OCI-LY7 (cell line): Measurements from ENCODE around the gene GPX3. TPM values are rescaled to one million over a fixed set of nuclear protein-coding genes. Genes with fewer than 3 reads are reported as not detected.

Experiments
- BruUV-seq: library from RNA; stranded (reverse); fragments of 400-500 nt; replicated peaks from 2 replicates; lab custom pipeline; 2021; lab: Mats Ljungman, UMichigan
- CTCF ChIA-PET: fragments of 300-600 bp; sonication (Branson Sonifier 250); formaldehyde crosslinking; loops from one replicate; lab custom pipeline; 2022; ENCODE audit warnings: antibody characterized with exemption; ENCODE audit not compliant: unreplicated experiment; lab: Charles Lee
- POLR2A ChIA-PET: fragments of 300-600 bp; sonication (Branson Sonifier 250); formaldehyde crosslinking; loops from one replicate; lab custom pipeline; 2022; ENCODE audit warnings: antibody characterized with exemption; lab: Charles Lee
- DNase-seq: peaks from one replicate; pipeline ENCODE4 v3.0.0-alpha.2; 2015; ENCODE audit warnings: low spot score
- H2AFZ ChIP-seq: fragments of 200-600 bp; sonication (generic), shearing (Covaris generic); 2 replicates; pipeline ENCODE4 v1.6.1; 2014; ENCODE audit warnings: mild to moderate bottlenecking, antibody characterized with exemption, low read length, moderate library complexity
- H3K27ac ChIP-seq: fragments of 200-600 bp; sonication (generic); 2 replicates; pipeline ENCODE4 v1.5.1; 2014; ENCODE audit warnings: mixed run types, low read depth, mild to moderate bottlenecking, moderate library complexity, low read length, inconsistent platforms; ENCODE audit not compliant: poor library complexity, severe bottlenecking
- H3K36me3 ChIP-seq: fragments of 200-600 bp; sonication (generic); 2 replicates; pipeline ENCODE4 v1.6.1; 2014; ENCODE audit warnings: mild to moderate bottlenecking, antibody characterized with exemption, low read length, moderate library complexity, mixed read lengths; ENCODE audit not compliant: insufficient read depth
- H3K4me1 ChIP-seq: fragments of 200-600 bp; sonication (generic); 2 replicates; pipeline ENCODE4 v1.5.1; 2014; ENCODE audit warnings: mild to moderate bottlenecking, low read length; ENCODE audit not compliant: insufficient read depth, poor library complexity, severe bottlenecking
- H3K4me2 ChIP-seq: fragments of 200-600 bp; sonication (generic); 2 replicates; pipeline ENCODE4 v1.6.1; 2014; ENCODE audit warnings: mild to moderate bottlenecking, low read length
- H3K4me3 ChIP-seq: fragments of 200-600 bp; sonication (generic); 2 replicates; pipeline ENCODE4 v1.5.1; 2014; ENCODE audit warnings: mild to moderate bottlenecking, low read depth, low read length; ENCODE audit not compliant: poor library complexity, severe bottlenecking
- H3K79me2 ChIP-seq: fragments of 200-600 bp; sonication (generic); 2 replicates; pipeline ENCODE4 v1.6.1; 2016; ENCODE audit warnings: low read depth, mild to moderate bottlenecking, low read length, moderate library complexity, mixed read lengths; ENCODE audit not compliant: insufficient read depth
- H3K9me2 ChIP-seq: fragments of 200-600 bp; sonication (generic); 2 replicates; pipeline ENCODE4 v1.6.1; 2016; ENCODE audit warnings: mild to moderate bottlenecking, low read length, mixed read lengths; ENCODE audit not compliant: insufficient read depth
- H3K9me3 ChIP-seq: fragments of 200-600 bp; sonication (generic); 2 replicates; pipeline ENCODE4 v1.6.1; 2014; ENCODE audit warnings: mild to moderate bottlenecking, mixed run types, low read length, mixed read lengths
- H4K20me1 ChIP-seq: fragments of 200-600 bp; sonication (generic); 2 replicates; pipeline ENCODE4 v1.6.1; 2014; ENCODE audit warnings: mild to moderate bottlenecking, antibody characterized with exemption, low read length, moderate library complexity, mixed read lengths; ENCODE audit not compliant: insufficient read depth
- CTCF ChIP-seq: fragments of 200-600 bp; sonication (generic); conservative IDR thresholded peaks from 2 replicates; pipeline ENCODE4 v1.5.1; 2014; ENCODE audit warnings: mild to moderate bottlenecking, antibody characterized with exemption, low read length, moderate library complexity, mixed read lengths
- EZH2phosphoT487 ChIP-seq: fragments of 200-600 bp; sonication (generic); IDR thresholded peaks from 2 replicates; pipeline ENCODE4 v1.6.1; 2018; ENCODE audit warnings: low read depth, borderline replicate concordance, mild to moderate bottlenecking, mixed run types, antibody characterized with exemption, low read length, moderate library complexity, mixed read lengths
- intact Hi-C: fragments of 100-400 bp; cut with micrococcal nuclease; formaldehyde crosslinking; loops from one replicate; pipeline ENCODE4 v1.10.0; 2022; ENCODE audit not compliant: unreplicated experiment
- total RNA-seq, 2 experiments: library from RNA; depleted of rRNA in 1 of 2; stranded (reverse); fragments of >200 nt in 1 of 2; shearing (Covaris generic) in 1 of 2; gene quantifications; 2 replicates each; pipeline ENCODE4 v1.2.3, GENCODE V29; 2014 to 2022

The GPX3 gene
- total RNA-seq, 2 experiments from 2014 or later = not detected

GRCh38 chr5:151067632-151068432 is 47.4 kb downstream of the GPX3 start:
- peaks cover 17% of the 10 kb centered on the region for H3K4me1 ChIP-seq
- H3K36me3 ChIP-seq = peaks cover 39% of the 10 kb centered on the region
- H4K20me1 ChIP-seq = peaks cover 5% of the 10 kb centered on the region; the same call in 1 of the 2 replicates
- no peak overlapping the region for H2AFZ ChIP-seq
- H3K9me2 ChIP-seq = no peaks in the 10 kb centered on the region
- H3K4me2 ChIP-seq = no peak overlapping the region
- DNase-seq = no peak
- no peak overlapping the region for H3K27ac ChIP-seq
- H3K9me3 ChIP-seq = no peaks in the 10 kb centered on the region
- no peak for TF ChIP-seq EZH2phosphoT487
- TF ChIP-seq CTCF = no peak
- H3K79me2 ChIP-seq = peaks cover 6% of the 10 kb centered on the region; the same call in 1 of the 2 replicates
- POLR2A ChIA-PET = no interaction called here
- no peak overlapping the region for H3K4me3 ChIP-seq
- intact Hi-C loops = no loop called here
- no TSS peak for BruUV-seq
- CTCF ChIA-PET = interaction anchor here (0.6 kb wide), 1 partner anchor 146 kb away, joined by 3 read pairs; no protein-coding TSS in a partner anchor

GRCh38 chr5:151068433-151069197 is 48.2 kb downstream of the GPX3 start:
- intact Hi-C loops = no loop called here
- H3K4me3 ChIP-seq = no peak overlapping the region
- no peak overlapping the region for H2AFZ ChIP-seq
- no peaks in the 10 kb centered on the region for H3K9me2 ChIP-seq
- peaks cover 13% of the 10 kb centered on the region; the same call in 1 of the 2 replicates for H3K79me2 ChIP-seq
- H3K27ac ChIP-seq = no peak overlapping the region
- H3K4me1 ChIP-seq = peaks cover 12% of the 10 kb centered on the region
- H3K36me3 ChIP-seq = peaks cover 37% of the 10 kb centered on the region
- H4K20me1 ChIP-seq = peaks cover 5% of the 10 kb centered on the region; the same call in 1 of the 2 replicates
- POLR2A ChIA-PET = no interaction called here
- TF ChIP-seq EZH2phosphoT487 (no peak), CTCF (no peak)
- no TSS peak for BruUV-seq
- peak overlapping the region; percentile 21; the same call in 1 of the 2 replicates for H3K4me2 ChIP-seq
- H3K9me3 ChIP-seq = no peaks in the 10 kb centered on the region
- CTCF ChIA-PET = interaction anchor here (0.6 kb wide), 2 partner anchors 145 to 618 kb away, joined by 3 read pairs; no protein-coding TSS in a partner anchor
- no peak for DNase-seq
